Esophagus squamous epithelium (tissue), 5 donors: ENCODE results near the gene FAM186B. TPM values are rescaled to one million over a fixed set of nuclear protein-coding genes. Genes with fewer than 3 reads are reported as not detected.

Source experiments
- DNase-seq: peaks from one replicate; lab custom pipeline; 2025; lab: John Stamatoyannopoulos, UW
- H3K27ac ChIP-seq, 4 donors: fragments of 200-600 bp; sonication (generic); one replicate each; pipeline ENCODE4 v1.5.1; 2016 to 2019; ENCODE audit warnings: mild to moderate bottlenecking in 1 of 4
- H3K27me3 ChIP-seq, 4 donors: fragments of 200-600 bp; sonication (generic); 1 replicate in 3 of 4; 2 replicates in 1 of 4; pipeline versions ENCODE4 v1.5.1 to v1.6.0; 2017 to 2021; ENCODE audit warnings: antibody characterized with exemption in 1 of 4
- H3K36me3 ChIP-seq, 3 donors: fragments of 200-600 bp; sonication (generic); one replicate each; pipeline ENCODE4 v1.5.1; 2016 to 2019
- H3K4me1 ChIP-seq, 3 donors: fragments of 200-600 bp; sonication (generic); one replicate each; pipeline ENCODE4 v1.5.1; 2017 to 2019
- H3K4me3 ChIP-seq, 4 donors: fragments of 200-600 bp; sonication (generic); 1 replicate in 3 of 4; 2 replicates in 1 of 4; pipeline ENCODE4 v1.5.1; 2016 to 2019; ENCODE audit warnings: mild to moderate bottlenecking in 2 of 4, moderate library complexity in 1 of 4
- H3K9me3 ChIP-seq, 3 donors: fragments of 200-600 bp; sonication (generic); one replicate each; pipeline ENCODE4 v1.5.1; 2016 to 2019
- CTCF ChIP-seq, 6 experiments: fragments of 450-650 bp in 4 of 6; fragments of 200-600 bp in 2 of 6; sonication (generic) in 2 of 6; IDR thresholded peaks; one replicate each; pipeline ENCODE4 v1.5.1; 2016 to 2019; ENCODE audit warnings: antibody characterized with exemption in 6 of 6, mild to moderate bottlenecking in 4 of 6, moderate library complexity in 4 of 6
- POLR2A ChIP-seq, 4 donors: fragments of 450-650 bp; IDR thresholded peaks; one replicate each; pipeline ENCODE4 v1.6.1; 2017; ENCODE audit warnings: antibody characterized with exemption in 4 of 4, mild to moderate bottlenecking in 4 of 4, moderate library complexity in 3 of 4
- WGBS, 2 donors: methylation state at CpG; one replicate each; pipeline ENCODE4 v1.1.5; 2018; 5-methylcytosine and 5-hydroxymethylcytosine counted together
- intact Hi-C: fragments of 100-400 bp; cut with DNase I; formaldehyde crosslinking; loops from one replicate; pipeline ENCODE4 v1.15.0; 2022
- small RNA-seq, 4 donors: library from RNA; depleted of rRNA; stranded (forward); fragments of <200 nt; gene quantifications; one replicate each; pipeline ENCODE3, GENCODE V24; 2016
- total RNA-seq, 4 donors: library from RNA; depleted of rRNA; stranded (reverse); fragments of >200 nt; gene quantifications; one replicate each; pipeline ENCODE4 v1.1.0, GENCODE V29; 2016
- donor health status: DM: yes; HTN: yes; CAD: no.

Gene FAM186B
- total RNA-seq, 4 donors from 2014 or later: 0.19 to 1.1 TPM; not detected in 2

GRCh38 chr12:49537752-49538509 lies 67.5 kb downstream of the FAM186B start:
- H3K4me3 ChIP-seq: peak overlapping the region; percentile 33 to 75 (median 58)
- peaks cover 14 to 36% (median 24%) of the 10 kb centered on the region in 3 donors for H3K4me1 ChIP-seq
- no peaks in the 10 kb centered on the region for H3K9me3 ChIP-seq
- H3K27ac ChIP-seq: no peak overlapping the region
- TF ChIP-seq CTCF (IDR thresholded peaks at IDR 0.05): no peak
- TF ChIP-seq POLR2A (IDR thresholded peaks at IDR 0.05): no peak
- intact Hi-C loops: no loop called here
- H3K36me3 ChIP-seq: no peaks in the 10 kb centered on the region
- peaks cover 5 to 67% (median 11%) of the 10 kb centered on the region in 4 donors for H3K27me3 ChIP-seq
- WGBS, 2 donors: 0% methylated on average over 4 of the region's 61 CpGs; no CpG with 5 or more reads in 1 of the 2 donors
- DNase-seq: no peak

Small RNA genes within 50 kb of the gene (small RNA-seq; reads per million reads assigned to genes)
- gene HIGD1AP9 (0 reads per million in 4 donors), gene POLR2KP1 (0 reads per million in 4 donors), gene RNU6-834P (0 reads per million in 4 donors)

Other genes with a start within 250 kb of the FAM186B start
- 1 to 10 TPM; 4.8 to 9.8 (median 8.5) TPM for gene SPATS2, start 238.2 kb downstream of the FAM186B start, total RNA-seq
- gene KCNH3, start 66.6 kb downstream of the FAM186B start, total RNA-seq: under 1 TPM in 1 of 4 donors, not detected in 3; 0.38 TPM
- gene MCRS1, start 37.5 kb downstream of the FAM186B start, total RNA-seq: 10 to 100 TPM; 38.8 to 54.2 (median 45.0) TPM
- 10 to 100 TPM in 2 of 4 donors, 1 to 10 TPM in 2; 5.2 to 14.5 (median 10.2) TPM for gene PRPF40B, start 17.9 kb upstream of the FAM186B start, total RNA-seq
- gene FMNL3, start 101.8 kb upstream of the FAM186B start, total RNA-seq: 1 to 10 TPM; 5.2 to 7.6 (median 5.8) TPM
- gene TMBIM6, start 135.9 kb upstream of the FAM186B start, total RNA-seq: 100 to 1,000 TPM; 307 to 444 (median 343) TPM
- 10 to 100 TPM in 1 of 4 donors, 1 to 10 TPM in 3; 3.2 to 10.5 (median 8.0) TPM for gene NCKAP5L, start 222.8 kb upstream of the FAM186B start, total RNA-seq
- gene BCDIN3D, start 237.5 kb upstream of the FAM186B start, total RNA-seq: 1 to 10 TPM; 2.5 to 4.8 (median 3.0) TPM